NK-92 (cell line): ENCODE data around the gene TTLL6.
"Not testable (repeated sequence)": the region's sequence is repeated elsewhere in the genome, so short reads cannot be mapped to it uniquely, and the experiment has no call there.

Source experiments
- DNase-seq: peaks from one replicate; lab custom pipeline; 2025; ENCODE audit not compliant: unreplicated experiment; lab: John Stamatoyannopoulos, UW

TTLL6 gene

GRCh38 chr17:48724251-48725003 is 92.6 kb downstream of the TTLL6 start:
- no peak for DNase-seq

DNA sequence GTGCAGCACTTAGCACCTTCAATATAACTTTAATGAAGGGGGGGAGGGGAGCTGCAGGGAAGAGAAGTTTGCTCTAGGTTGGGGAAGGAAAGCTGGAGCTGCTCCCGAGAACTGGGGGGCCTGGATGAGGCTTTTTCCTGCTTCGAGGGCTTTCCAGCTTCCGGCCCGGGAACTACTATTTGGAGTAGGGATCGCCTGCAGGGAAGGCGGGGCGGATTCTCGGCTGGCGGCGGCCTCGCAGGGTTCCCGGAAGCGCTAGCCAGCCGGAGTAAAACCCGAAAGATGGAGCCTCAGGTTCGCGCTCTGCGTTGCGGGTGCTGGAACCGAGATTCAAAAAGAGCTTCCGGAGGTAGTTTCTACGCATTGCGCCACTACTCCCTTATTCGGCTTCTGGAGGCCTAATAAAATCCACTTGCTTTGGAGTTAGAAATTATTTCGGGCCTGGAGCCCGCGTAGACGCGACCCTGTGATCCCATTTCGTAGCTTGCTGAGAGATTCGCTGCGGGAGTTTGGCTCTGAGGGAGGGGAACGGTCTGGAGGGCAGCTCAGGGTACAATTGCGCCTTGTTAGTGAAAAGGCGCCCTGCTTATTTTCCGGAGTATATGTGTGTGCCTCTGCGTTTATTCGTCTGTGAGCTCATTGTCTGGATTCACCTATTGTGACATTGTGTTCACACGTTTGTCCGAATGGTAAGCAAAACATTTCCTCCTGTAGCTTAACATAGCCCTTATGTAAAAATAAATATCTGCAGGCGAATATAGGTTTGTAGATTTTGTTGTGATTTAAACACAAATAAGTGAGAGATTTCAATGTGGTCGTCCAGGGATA is 93.4 kb downstream of the TTLL6 start:
- no peak for DNase-seq

DNA sequence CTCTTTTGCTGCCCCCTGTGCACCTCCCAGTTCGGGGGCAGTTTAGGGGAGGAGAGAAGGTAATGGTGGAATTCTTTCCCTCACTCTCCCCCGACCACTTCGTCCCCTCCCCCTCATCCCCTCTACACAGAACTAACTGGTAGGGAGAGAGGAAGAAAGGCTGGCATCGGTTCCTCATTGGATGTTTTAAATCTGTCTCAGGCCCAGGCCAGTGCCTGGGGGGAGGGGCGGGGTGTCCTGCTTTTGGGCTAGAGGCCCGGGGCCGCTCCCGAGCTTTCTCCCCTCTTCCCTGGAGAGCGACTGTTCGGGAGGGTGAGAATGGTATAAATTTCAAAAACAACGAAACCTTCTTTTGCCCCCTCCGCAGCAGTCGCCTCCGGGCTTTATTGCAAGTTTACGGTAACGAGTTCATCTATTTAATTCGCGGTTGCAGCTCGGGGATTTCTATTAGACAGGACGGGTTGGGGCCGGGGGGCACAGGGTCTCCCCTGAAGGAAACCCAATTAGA is 94.1 kb downstream of the TTLL6 start, which contains the start of gene PRAC2:
Gene PRAC2 (plus strand): TSS at position 271 of the 508 bp plus-strand sequence. CDS start 1,226 bp downstream, outside the sequence.
- DNase-seq = no peak

DNA sequence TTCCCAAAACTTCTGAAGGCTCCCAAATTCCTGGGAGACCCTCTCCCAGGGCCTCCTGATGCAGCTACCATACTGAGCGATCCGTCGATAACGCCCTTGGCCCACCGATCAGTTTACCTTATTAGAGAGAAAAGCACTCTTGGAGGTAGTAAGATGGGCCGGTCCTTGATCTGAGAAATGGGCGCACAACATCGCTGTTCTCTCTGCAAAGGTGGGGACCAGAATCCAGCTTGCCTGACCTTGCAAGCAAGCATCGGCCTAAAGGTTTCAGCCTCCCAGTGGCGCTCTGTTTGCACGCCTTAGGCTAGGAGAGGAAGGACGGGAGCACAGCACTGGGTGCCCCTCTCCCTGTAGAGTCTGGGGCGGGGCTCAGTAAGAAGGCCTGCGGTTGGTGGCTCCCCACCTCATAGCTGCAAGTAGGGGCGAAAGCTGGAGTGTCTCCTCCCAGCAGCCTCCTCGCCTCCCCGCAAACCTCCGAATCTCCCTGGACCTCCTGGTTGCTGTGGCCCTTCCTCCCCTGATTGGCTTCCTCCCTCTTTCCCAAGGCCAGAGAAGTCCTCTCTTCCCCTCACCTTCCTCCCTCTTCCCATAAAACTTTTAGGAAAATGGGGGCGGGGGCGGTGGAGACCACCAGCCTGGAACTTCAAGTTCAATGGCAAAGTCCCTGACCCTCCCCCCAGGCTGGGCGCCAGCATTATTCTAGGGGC is 94.7 kb downstream of the TTLL6 start, which contains the start of gene PRAC1:
Gene PRAC1 (minus strand): TSS at position 318 of the 707 bp plus-strand sequence. CDS start 126 bp downstream, at position 192.
- no peak for DNase-seq

DNA sequence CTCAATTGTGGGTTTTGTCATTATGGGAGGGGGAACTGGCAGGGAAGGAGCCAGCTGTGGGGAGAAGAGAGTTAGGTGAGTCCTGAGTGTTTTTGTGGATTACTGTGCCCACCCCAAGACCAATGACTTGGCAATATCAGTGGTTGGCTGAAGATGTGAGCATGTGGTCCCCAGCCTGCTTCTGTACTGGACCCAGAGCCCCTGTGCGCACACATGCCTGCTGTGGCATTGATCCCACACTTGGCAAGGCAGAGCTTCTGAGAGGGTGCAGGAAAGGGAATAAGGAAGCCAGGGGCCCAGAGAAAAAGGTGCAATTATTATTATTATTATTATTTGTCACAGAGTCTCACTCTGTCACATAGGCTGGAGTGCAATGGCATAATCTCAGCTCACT is 96.0 kb downstream of the TTLL6 start:
- DNase-seq = no peak

DNA sequence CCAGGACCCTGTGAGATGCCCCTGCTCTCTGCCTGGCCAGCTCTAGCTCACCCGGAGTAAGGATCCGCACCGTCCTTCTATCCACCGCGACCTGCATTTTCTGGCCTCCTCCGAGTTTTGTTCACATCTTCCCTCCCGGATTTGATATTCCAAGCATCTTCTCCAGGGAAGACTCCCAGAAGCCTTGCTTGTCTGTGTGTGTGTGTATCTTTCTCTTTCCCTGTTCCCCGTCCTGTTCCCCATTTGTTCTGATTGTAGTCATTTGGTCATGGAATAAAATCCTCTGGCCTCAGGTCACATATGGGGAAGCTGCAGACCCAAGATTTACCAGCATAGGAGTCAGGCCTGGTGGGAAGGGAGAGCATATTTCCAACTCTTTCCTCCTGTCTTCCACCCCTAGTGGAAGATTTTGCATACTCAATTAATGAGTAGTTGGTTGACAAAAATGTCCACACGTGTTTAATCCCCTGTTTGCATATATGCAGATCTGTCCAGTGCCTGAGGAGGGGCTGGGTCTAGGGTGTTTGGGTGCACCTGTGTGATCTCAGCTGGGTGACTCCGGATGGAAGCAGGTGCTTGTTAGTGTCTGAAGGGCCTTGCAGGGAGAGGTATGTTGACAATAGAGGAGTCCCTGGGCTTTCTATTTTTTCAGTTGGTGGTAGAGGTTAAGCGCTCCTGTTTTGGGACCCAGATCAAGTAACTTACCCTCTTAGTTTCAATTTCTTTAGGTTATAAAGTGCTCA is 96.6 kb downstream of the TTLL6 start:
- DNase-seq = no peak

- no peak for DNase-seq
These were observed 97.3 kb downstream of the TTLL6 start for GRCh38 chr17:48719642-48720265.

- no peak for DNase-seq
These were observed 98.0 kb downstream of the TTLL6 start for GRCh38 chr17:48718761-48719641.

- no peak for DNase-seq
These were observed 98.7 kb downstream of the TTLL6 start for GRCh38 chr17:48718227-48718760.

DNA sequence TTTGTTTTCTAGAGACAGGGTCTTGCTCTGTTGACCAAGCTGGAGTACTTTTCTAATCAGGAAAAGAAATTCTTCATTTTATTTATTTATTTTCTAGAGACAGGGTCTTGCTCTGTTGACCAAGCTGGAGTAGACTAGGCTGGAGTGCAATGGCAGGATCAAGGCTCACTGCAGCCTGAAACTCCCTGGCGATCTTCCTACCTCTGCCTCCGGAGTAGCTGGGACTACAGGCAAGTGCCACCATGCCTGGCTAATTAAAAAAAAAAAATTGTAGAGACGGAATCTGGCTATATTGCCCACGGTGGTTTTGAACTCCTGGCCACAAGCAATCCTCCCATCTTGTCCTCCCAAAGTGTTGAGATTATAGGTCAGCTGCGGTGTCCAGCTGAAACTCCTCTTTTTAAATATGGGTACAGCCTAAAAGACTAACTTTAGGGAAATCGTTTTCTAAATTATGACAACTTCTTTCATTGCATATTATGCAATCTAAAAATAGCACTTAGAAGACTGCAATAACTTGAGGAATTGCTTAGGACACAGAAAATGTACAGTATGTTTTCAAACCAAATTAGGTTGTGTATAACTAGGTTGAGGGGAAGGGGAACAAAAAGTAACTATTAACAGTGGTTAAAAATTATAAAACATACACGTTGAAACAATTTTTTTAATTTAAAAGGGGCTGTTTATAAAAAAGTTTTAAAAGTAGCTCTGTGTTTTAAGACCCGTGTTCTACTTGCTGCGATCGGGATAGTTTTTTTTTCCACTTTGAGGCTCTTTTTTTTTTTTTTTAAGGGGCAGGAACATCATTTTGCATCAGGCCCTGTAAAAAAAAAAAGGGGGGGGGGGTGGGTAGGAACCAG is 99.4 kb downstream of the TTLL6 start:
- no peak for DNase-seq

- not testable (repeated sequence) for DNase-seq
These were observed 100.5 kb downstream of the TTLL6 start for GRCh38 chr17:48716549-48716948.

DNA sequence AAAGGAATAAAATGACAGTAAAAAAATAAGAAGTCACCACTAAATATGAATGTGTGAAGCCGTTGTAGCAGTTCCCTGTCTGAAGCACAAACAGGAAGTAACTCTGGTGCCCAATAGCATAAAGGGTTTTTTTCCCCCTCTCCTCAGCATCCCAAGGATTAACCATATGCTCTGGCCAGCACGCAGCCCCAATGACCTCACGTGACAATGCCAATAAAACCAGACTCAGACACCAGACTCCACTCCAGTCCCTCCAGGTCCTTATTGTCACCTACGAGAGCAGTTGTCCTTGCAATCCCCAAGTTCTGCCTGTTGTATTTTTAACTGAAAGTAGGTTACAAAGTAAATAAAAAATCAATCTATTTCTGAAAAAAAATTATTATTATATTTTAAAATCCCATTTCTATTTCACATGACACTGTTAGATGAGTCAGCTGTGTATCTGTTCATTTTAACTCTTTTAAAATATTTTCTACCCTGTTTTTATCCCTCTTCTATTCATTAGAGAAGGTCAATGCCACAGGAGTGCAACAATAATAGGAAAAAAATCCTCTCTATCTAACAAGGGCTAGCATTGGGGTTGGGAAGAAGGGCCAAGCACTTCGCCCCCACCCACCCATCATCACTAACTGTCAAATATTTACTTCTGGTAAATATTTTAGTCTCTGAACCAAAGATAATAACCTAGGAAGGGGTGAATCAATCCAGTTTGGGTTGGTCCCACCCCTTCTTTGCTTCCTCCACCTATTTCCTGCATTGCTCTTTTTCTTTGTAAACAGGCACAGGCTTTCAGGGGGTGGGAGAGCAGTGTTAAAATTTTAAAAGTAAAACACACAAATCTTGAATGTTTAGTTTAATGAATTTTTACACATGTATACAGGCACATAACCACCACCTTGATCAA is 101.3 kb downstream of the TTLL6 start:
- no peak for DNase-seq
